ENCODE data around the gene PNMA8B. TPM values are rescaled to one million over a fixed set of nuclear protein-coding genes. Genes with fewer than 3 reads are reported as not detected.

Gene PNMA8B
- total RNA-seq, 2 experiments from 2014 or later = 0.05 TPM; not detected in 1

DNA sequence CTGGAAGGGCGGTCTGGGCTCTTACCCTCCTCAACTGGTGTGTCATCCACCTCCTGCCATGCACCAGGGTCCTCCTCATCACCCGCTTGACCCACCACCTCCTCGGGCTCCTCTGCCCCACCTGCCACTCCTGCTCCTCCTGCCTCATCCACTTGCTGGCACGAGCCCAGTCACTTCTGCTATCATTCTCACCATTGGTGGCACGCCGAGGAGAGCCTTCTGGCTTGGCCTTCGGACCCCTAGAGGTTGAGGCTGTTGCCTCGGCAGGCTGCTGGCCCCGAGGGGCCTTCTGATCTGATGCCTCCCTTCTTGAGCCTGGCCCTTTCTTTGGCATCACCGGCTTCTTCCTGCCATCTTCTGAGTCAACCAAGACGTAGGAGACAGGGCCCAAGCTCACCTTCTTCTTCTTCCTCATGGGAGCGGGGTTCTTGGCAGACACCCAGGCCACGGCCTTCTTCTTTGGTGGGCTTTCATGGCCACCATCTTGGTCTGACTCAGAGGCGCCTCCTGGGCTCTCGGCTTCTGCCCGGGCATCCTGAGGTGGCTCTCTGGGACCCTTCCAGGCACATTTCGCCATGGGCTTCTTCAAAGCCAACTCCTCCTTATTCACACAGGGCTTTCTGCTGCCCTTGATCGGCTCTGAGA lies 26.0 kb downstream of the PNMA8B start:
- ATAC-seq (no peak), DNase-seq (no peak)
- Mint-ChIP-seq H3K9me3 (ENCODE audit: insufficient read depth) (no peaks in the 10 kb centered on the region), H3K4me1 (ENCODE audit: low read depth) (no peaks in the 10 kb centered on the region), H3K4me3 (no peak overlapping the region), H3K27ac (no peak overlapping the region), H3K27me3 (ENCODE audit: low read depth) (peaks cover 41% of the 10 kb centered on the region), H3K36me3 (ENCODE audit: low read depth) (no peaks in the 10 kb centered on the region)
- ChIA-PET CTCF (no interaction called here), POLR2A (no interaction called here)

DNA sequence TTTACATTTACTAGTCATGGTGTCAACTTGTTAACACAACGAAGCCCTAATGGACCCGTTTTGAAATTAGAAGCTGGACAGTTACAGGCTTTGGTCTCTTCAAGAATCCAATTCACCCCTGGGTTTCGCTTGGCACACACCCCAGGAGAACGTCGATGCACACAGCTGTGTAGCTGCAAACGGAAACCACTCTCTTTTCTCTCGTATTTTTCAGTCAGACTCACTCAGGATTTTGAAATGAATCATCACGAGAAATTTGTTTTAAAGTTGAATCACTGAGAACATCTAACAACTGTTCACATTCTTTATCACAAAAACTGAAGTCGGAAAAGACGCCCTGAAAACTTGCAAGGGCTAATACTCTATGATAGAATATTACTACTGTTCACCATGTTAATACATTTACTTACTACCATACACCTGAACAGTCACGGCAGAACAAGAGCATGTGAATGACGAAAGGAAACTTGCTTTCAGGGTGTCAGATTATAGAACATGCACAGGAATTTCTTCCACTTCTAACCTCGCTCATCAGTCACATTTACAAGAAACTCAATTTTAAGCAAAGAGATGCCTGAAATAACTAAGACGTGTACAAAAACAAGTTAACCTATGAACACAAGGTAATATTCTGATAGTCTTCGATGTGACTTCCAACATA lies 29.0 kb downstream of the PNMA8B start:
- no peak overlapping the region for H3K27ac Mint-ChIP-seq
- no peaks in the 10 kb centered on the region for H3K4me1 Mint-ChIP-seq (ENCODE audit: low read depth)
- CTCF ChIA-PET = no interaction called here
- H3K9me3 Mint-ChIP-seq (ENCODE audit: insufficient read depth) = no peaks in the 10 kb centered on the region
- no peaks in the 10 kb centered on the region for H3K36me3 Mint-ChIP-seq (ENCODE audit: low read depth)
- DNase-seq = no peak
- no peak for ATAC-seq
- no peak overlapping the region for H3K4me3 Mint-ChIP-seq
- POLR2A ChIA-PET = interaction anchor here (1.2 kb wide), 1 partner anchor 415 kb away, joined by 3 read pairs; no protein-coding TSS in a partner anchor
- peaks cover 22% of the 10 kb centered on the region for H3K27me3 Mint-ChIP-seq (ENCODE audit: low read depth)

GRCh38 chr19:46463516-46463915 lies 32.2 kb downstream of the PNMA8B start:
- no peaks in the 10 kb centered on the region for H3K4me1 Mint-ChIP-seq (ENCODE audit: low read depth)
- no peaks in the 10 kb centered on the region for H3K36me3 Mint-ChIP-seq (ENCODE audit: low read depth)
- no peaks in the 10 kb centered on the region for H3K9me3 Mint-ChIP-seq (ENCODE audit: insufficient read depth)
- H3K27ac Mint-ChIP-seq = no peak overlapping the region
- DNase-seq = no peak
- H3K27me3 Mint-ChIP-seq (ENCODE audit: low read depth) = peaks cover 17% of the 10 kb centered on the region
- POLR2A ChIA-PET = no interaction called here
- CTCF ChIA-PET = no interaction called here
- no peak for ATAC-seq
- no peak overlapping the region for H3K4me3 Mint-ChIP-seq

- H3K27me3 Mint-ChIP-seq (ENCODE audit: low read depth) = peaks cover 13% of the 10 kb centered on the region
- H3K4me1 Mint-ChIP-seq (ENCODE audit: low read depth) = no peaks in the 10 kb centered on the region
- POLR2A ChIA-PET = no interaction called here
- H3K9me3 Mint-ChIP-seq (ENCODE audit: insufficient read depth) = no peaks in the 10 kb centered on the region
- H3K4me3 Mint-ChIP-seq = no peak overlapping the region
- no peaks in the 10 kb centered on the region for H3K36me3 Mint-ChIP-seq (ENCODE audit: low read depth)
- DNase-seq (no peak), ATAC-seq (no peak)
- CTCF ChIA-PET = no interaction called here
- no peak overlapping the region for H3K27ac Mint-ChIP-seq
These were observed 34.1 kb downstream of the PNMA8B start for GRCh38 chr19:46461537-46461936.

DNA sequence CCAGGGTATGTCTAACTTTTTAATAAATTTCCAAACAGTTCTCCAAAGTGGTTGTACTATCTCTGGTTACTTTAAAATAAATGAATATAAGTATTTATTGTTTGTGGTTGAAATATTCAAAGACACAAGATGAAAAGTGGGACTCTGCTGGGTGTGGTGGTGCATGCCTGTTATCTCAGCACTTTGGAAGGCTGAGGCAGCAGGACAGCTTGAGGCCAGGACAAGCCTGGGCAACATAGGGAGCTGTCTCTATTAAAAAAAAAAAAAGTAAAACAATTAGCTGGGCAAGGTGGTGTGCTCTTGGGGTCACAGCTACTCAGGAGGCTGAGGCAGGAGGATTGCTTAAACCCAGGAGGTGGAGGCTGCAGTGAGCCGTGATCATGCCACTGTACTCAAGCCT lies 34.7 kb downstream of the PNMA8B start:
- H3K9me3 Mint-ChIP-seq (ENCODE audit: insufficient read depth) = no peaks in the 10 kb centered on the region
- CTCF ChIA-PET = interaction anchor here (1.3 kb wide), 1 partner anchor 66 kb away, joined by 3 read pairs; no protein-coding TSS in a partner anchor
- no peak overlapping the region for H3K4me3 Mint-ChIP-seq
- no peaks in the 10 kb centered on the region for H3K36me3 Mint-ChIP-seq (ENCODE audit: low read depth)
- POLR2A ChIA-PET = no interaction called here
- H3K27ac Mint-ChIP-seq = no peak overlapping the region
- ATAC-seq (no peak), DNase-seq (no peak)
- H3K4me1 Mint-ChIP-seq (ENCODE audit: low read depth) = no peaks in the 10 kb centered on the region
- H3K27me3 Mint-ChIP-seq (ENCODE audit: low read depth) = peaks cover 13% of the 10 kb centered on the region

DNA sequence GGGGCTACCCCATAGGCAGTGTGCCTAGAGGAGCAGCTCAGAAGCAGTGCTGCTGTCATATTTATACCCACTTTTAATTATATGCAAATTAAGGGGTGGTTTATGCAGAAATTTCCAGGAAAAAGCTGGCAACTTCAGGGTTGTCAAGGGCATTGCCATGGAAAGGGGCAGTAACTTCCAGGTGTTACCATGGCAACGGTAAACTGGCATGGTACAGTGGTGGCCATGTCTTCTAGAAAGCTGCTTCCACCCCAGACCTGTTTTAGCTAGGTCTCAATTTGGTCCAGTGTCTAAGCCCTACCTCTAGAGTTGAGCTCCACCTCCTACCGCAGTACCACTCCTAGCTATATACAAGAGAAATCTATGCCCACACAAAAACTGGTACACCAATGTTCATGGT lies 35.6 kb downstream of the PNMA8B start:
- Mint-ChIP-seq H3K4me3 (no peak overlapping the region), H3K4me1 (ENCODE audit: low read depth) (no peaks in the 10 kb centered on the region), H3K27me3 (ENCODE audit: low read depth) (peaks cover 13% of the 10 kb centered on the region), H3K36me3 (ENCODE audit: low read depth) (no peaks in the 10 kb centered on the region), H3K27ac (no peak overlapping the region), H3K9me3 (ENCODE audit: insufficient read depth) (no peaks in the 10 kb centered on the region)
- ChIA-PET CTCF (interaction anchor here (1.3 kb wide), 1 partner anchor 65 kb away, joined by 3 read pairs; no protein-coding TSS in a partner anchor), POLR2A (no interaction called here)
- ATAC-seq (no peak), DNase-seq (no peak)

DNA sequence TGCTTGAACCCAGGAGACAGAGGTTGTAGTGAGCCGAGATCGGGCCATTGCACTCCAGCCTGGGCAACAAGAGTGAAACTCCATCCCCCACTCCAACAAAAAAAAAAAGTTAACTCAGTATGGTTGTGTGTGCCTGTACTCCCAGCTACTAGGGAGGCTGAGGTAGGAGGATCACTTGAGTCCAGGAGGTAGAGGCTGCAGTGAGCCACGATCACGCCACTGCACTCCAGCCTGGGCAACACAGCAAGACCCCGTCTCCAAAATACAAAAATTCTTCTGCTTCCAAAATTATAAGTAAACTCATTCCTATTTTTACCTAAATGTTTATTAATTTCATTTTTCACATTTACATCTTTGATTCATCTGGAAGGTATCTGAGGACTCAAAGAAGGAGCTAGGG lies 38.7 kb downstream of the PNMA8B start:
- CTCF ChIA-PET = interaction anchor here (0.7 kb wide), 1 partner anchor 27 kb away, joined by 3 read pairs; no protein-coding TSS in a partner anchor
- no peaks in the 10 kb centered on the region for H3K9me3 Mint-ChIP-seq (ENCODE audit: insufficient read depth)
- H3K27me3 Mint-ChIP-seq (ENCODE audit: low read depth) = peaks cover 14% of the 10 kb centered on the region
- POLR2A ChIA-PET = no interaction called here
- ATAC-seq (no peak), DNase-seq (no peak)
- H3K27ac Mint-ChIP-seq = no peak overlapping the region
- H3K4me3 Mint-ChIP-seq = no peak overlapping the region
- H3K36me3 Mint-ChIP-seq (ENCODE audit: low read depth) = no peaks in the 10 kb centered on the region
- H3K4me1 Mint-ChIP-seq (ENCODE audit: low read depth) = no peaks in the 10 kb centered on the region

DNA sequence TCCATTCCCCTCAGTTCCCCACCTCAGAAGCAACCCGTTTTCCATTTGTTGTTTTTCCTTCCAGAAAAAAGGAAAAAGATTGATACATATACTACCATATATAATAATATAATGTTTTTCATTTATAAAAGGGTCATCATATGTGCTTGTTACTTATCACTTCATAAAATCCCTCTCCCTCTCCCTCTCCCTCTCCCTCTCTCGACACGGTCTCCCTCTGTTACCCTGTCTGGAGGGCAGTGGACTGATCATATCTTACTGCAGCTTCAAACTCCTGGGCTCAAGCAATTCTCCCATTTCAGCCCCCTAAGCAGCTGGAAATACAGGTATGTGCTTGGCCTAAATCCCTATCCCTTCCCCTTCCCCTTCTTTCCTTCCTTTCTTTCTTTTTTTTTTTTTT lies 41.4 kb downstream of the PNMA8B start:
- ChIA-PET POLR2A (no interaction called here), CTCF (no interaction called here)
- no peak for ATAC-seq
- no peak overlapping the region for H3K27ac Mint-ChIP-seq
- H3K9me3 Mint-ChIP-seq (ENCODE audit: insufficient read depth) = peaks cover 7% of the 10 kb centered on the region
- no peaks in the 10 kb centered on the region for H3K4me1 Mint-ChIP-seq (ENCODE audit: low read depth)
- no peak for DNase-seq
- H3K36me3 Mint-ChIP-seq (ENCODE audit: low read depth) = peaks cover 3% of the 10 kb centered on the region
- peaks cover 17% of the 10 kb centered on the region for H3K27me3 Mint-ChIP-seq (ENCODE audit: low read depth)
- H3K4me3 Mint-ChIP-seq = no peak overlapping the region

- H3K27me3 Mint-ChIP-seq (ENCODE audit: low read depth) = peaks cover 18% of the 10 kb centered on the region
- H3K9me3 Mint-ChIP-seq (ENCODE audit: insufficient read depth) = peaks cover 9% of the 10 kb centered on the region
- DNase-seq (no peak), ATAC-seq (no peak)
- ChIA-PET POLR2A (no interaction called here), CTCF (no interaction called here)
- peaks cover 3% of the 10 kb centered on the region for H3K36me3 Mint-ChIP-seq (ENCODE audit: low read depth)
- H3K4me3 Mint-ChIP-seq = no peak overlapping the region
- H3K4me1 Mint-ChIP-seq (ENCODE audit: low read depth) = no peaks in the 10 kb centered on the region
- no peak overlapping the region for H3K27ac Mint-ChIP-seq
These were observed 42.0 kb downstream of the PNMA8B start for GRCh38 chr19:46453661-46454060.

DNA sequence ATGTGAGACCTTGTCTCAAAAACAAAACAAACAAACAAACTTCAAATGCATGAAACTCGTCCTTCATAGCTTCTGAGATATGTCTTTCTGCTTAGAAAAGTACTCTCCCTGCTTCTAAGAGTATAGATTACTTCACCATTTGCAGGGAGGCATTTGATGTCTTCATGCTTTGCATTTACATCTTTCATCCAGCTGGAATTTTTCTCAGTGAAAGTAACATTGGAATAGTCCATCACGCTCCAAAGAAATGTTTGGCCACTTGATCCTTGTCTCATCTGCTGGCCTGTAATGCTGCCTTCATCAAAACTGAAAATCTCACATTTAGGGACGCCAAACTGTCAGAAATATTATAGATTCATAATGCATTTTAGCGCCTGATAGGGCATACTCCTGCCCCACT lies 43.5 kb downstream of the PNMA8B start:
- ChIA-PET POLR2A (no interaction called here), CTCF (interaction anchor here (1.2 to 1.5 kb wide), 2 partner anchors 10 to 47 kb away, joined by 3 read pairs; no protein-coding TSS in a partner anchor)

DNA sequence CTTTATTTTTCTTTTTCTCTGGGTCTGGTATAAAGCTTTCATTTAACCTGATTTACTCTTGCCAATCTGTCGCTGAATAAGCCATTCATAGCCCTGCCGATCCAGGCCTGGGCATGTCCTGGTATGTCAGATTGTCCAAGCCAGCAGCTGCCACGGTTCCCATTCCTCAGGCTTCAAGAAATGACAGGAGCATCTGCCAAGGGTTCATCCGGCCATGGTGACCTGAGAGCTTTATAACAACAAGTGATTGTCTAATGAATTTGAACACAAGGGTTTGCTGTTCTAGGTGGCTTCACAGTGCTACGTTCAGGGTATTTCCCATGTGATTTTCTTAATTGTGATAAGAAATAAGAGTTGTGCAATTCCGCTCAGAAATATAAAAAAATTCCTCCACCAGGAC lies 44.3 kb downstream of the PNMA8B start:
- Mint-ChIP-seq H3K4me3 (no peak overlapping the region), H3K36me3 (ENCODE audit: low read depth) (peaks cover 3% of the 10 kb centered on the region), H3K9me3 (ENCODE audit: insufficient read depth) (peaks cover 9% of the 10 kb centered on the region), H3K27ac (no peak overlapping the region), H3K4me1 (ENCODE audit: low read depth) (no peaks in the 10 kb centered on the region), H3K27me3 (ENCODE audit: low read depth) (peaks cover 16% of the 10 kb centered on the region)
- ChIA-PET POLR2A (interaction anchor here (0.7 kb wide), 1 partner anchor 1677 kb away, joined by 3 read pairs; no protein-coding TSS in a partner anchor), CTCF (interaction anchor here (1.2 kb wide), 1 partner anchor 46 kb away, joined by 3 read pairs; no protein-coding TSS in a partner anchor)
- ATAC-seq = no peak
- DNase-seq = no peak

More for the DNA sequence above, 43.5 kb downstream of the PNMA8B start:
- no peaks in the 10 kb centered on the region for H3K4me1 Mint-ChIP-seq (ENCODE audit: low read depth)
- DNase-seq (no peak), ATAC-seq (no peak)
- H3K4me3 Mint-ChIP-seq = no peak overlapping the region
- peaks cover 9% of the 10 kb centered on the region for H3K9me3 Mint-ChIP-seq (ENCODE audit: insufficient read depth)
- H3K27me3 Mint-ChIP-seq (ENCODE audit: low read depth) = peaks cover 16% of the 10 kb centered on the region
- H3K36me3 Mint-ChIP-seq (ENCODE audit: low read depth) = peaks cover 3% of the 10 kb centered on the region
- H3K27ac Mint-ChIP-seq = no peak overlapping the region

GRCh38 chr19:46450737-46451136 lies 44.9 kb downstream of the PNMA8B start:
- ChIA-PET POLR2A (no interaction called here), CTCF (no interaction called here)
- ATAC-seq = no peak
- H3K4me1 Mint-ChIP-seq (ENCODE audit: low read depth) = no peaks in the 10 kb centered on the region
- DNase-seq = no peak
- H3K4me3 Mint-ChIP-seq = no peak overlapping the region
- peaks cover 3% of the 10 kb centered on the region for H3K36me3 Mint-ChIP-seq (ENCODE audit: low read depth)
- H3K27ac Mint-ChIP-seq = no peak overlapping the region
- H3K9me3 Mint-ChIP-seq (ENCODE audit: insufficient read depth) = peaks cover 9% of the 10 kb centered on the region
- peaks cover 16% of the 10 kb centered on the region for H3K27me3 Mint-ChIP-seq (ENCODE audit: low read depth)
